ENCODE measurements around the gene ADAMTS17. TPM values are rescaled to one million over a fixed set of nuclear protein-coding genes. Genes with fewer than 3 reads are reported as not detected.
A peak's percentile ranks its signal among the peaks of the same experiment; 100 is the strongest.

ADAMTS17 gene
- total RNA-seq, 1 donor from 2014 or later, result 1.5 TPM

DNA sequence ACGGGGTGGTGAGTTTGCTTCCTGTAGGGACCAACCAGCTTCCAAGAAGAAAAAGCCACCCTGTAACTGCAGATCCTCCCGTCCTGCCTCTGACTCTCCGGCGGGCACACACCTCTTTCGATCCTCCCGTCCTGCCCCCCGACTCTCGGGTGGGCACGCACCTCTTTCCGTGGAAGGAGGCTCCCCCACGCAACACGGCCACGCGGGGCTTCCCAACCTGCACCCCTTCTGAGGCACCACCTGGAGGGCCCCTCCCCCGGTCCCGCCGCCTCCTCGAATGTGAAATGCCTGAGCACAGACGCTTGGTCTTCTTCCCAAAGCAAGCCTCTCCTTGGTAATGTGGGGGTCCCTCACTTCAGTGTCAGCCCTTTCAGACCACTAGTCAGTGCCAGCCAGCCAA lies 7.3 kb downstream of the ADAMTS17 start:
- H3K4me3 ChIP-seq, result no peak overlapping the region
- no peaks in the 10 kb centered on the region for H3F3A ChIP-seq (ENCODE audit: low read depth)
- H4K20me1 ChIP-seq (ENCODE audit: low read depth), result no peaks in the 10 kb centered on the region
- no peaks in the 10 kb centered on the region for H3K36me3 ChIP-seq
- no peak overlapping the region for H3K9ac ChIP-seq
- no peaks in the 10 kb centered on the region for H3K79me2 ChIP-seq (ENCODE audit: low read depth)
- Mint-ChIP-seq H3K9me3 (no peaks in the 10 kb centered on the region), H3K27me3 (ENCODE audit: insufficient read depth, low read depth) (peaks cover 9% of the 10 kb centered on the region), H3K4me3 (no peak overlapping the region), H3K4me1 (peaks cover 9% of the 10 kb centered on the region), H3K27ac (no peak overlapping the region), H3K36me3 (no peaks in the 10 kb centered on the region)
- TF ChIP-seq, protein P1, sequence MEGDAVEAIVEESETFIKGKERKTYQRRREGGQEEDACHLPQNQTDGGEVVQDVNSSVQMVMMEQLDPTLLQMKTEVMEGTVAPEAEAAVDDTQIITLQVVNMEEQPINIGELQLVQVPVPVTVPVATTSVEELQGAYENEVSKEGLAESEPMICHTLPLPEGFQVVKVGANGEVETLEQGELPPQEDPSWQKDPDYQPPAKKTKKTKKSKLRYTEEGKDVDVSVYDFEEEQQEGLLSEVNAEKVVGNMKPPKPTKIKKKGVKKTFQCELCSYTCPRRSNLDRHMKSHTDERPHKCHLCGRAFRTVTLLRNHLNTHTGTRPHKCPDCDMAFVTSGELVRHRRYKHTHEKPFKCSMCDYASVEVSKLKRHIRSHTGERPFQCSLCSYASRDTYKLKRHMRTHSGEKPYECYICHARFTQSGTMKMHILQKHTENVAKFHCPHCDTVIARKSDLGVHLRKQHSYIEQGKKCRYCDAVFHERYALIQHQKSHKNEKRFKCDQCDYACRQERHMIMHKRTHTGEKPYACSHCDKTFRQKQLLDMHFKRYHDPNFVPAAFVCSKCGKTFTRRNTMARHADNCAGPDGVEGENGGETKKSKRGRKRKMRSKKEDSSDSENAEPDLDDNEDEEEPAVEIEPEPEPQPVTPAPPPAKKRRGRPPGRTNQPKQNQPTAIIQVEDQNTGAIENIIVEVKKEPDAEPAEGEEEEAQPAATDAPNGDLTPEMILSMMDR (IDR thresholded peaks at IDR 0.05), result no peak
- TF ChIP-seq EZH2phosphoT487 (IDR thresholded peaks at IDR 0.05), result no peak
- no peak for TF ChIP-seq EZH2 (IDR thresholded peaks at IDR 0.05)
- H3K9me3 ChIP-seq (ENCODE audit: low read depth), result no peaks in the 10 kb centered on the region
- H3K4me1 ChIP-seq, result no peaks in the 10 kb centered on the region
- no peak overlapping the region for H3K27ac ChIP-seq
- peaks cover 5% of the 10 kb centered on the region for H3K27me3 ChIP-seq
- no peak for DNase-seq (ENCODE audit: low spot score)
- peak overlapping the region; percentile 31 for H2AFZ ChIP-seq (replicated peaks)
- no peak overlapping the region for H3K4me2 ChIP-seq

DNA sequence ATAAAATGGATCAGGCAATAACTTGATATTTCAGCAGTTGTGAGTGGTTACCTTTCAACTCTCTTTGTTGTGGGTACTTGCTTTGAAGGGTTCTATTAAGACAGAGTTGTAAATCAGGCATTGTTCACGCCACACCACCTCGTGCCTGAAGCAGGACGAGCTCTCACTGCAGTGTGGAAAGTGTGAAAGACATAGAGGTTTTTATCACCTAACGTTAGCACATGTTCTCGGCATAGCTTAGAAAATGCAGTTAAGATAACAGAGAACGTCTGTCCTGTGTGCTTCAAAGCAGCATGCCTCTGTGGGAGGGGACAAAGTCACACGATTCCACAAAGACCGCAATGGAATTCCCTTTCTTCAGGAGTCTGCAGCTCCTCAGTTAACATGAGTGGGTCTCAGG lies 7.8 kb downstream of the ADAMTS17 start:
- H3K4me1 ChIP-seq, result no peaks in the 10 kb centered on the region
- no peaks in the 10 kb centered on the region for H3K9me3 ChIP-seq (ENCODE audit: low read depth)
- TF ChIP-seq EZH2phosphoT487 (IDR thresholded peaks at IDR 0.05) (no peak), EZH2 (IDR thresholded peaks at IDR 0.05) (no peak)
- TF ChIP-seq, protein P1 (IDR thresholded peaks at IDR 0.05), result no peak
- peaks cover 9% of the 10 kb centered on the region for H3K4me1 Mint-ChIP-seq
- H4K20me1 ChIP-seq (ENCODE audit: low read depth), result no peaks in the 10 kb centered on the region
- H3K36me3 ChIP-seq, result no peaks in the 10 kb centered on the region
- DNase-seq (ENCODE audit: low spot score), result no peak
- H3K79me2 ChIP-seq (ENCODE audit: low read depth), result no peaks in the 10 kb centered on the region
- H3K9me3 Mint-ChIP-seq, result no peaks in the 10 kb centered on the region
- H3K27me3 Mint-ChIP-seq (ENCODE audit: insufficient read depth, low read depth), result peaks cover 5% of the 10 kb centered on the region
- no peak overlapping the region for H3K4me2 ChIP-seq
- H3F3A ChIP-seq (ENCODE audit: low read depth), result no peaks in the 10 kb centered on the region
- no peak overlapping the region for H3K9ac ChIP-seq
- H3K27ac Mint-ChIP-seq, result no peak overlapping the region
- H3K4me3 Mint-ChIP-seq, result no peak overlapping the region
- H2AFZ ChIP-seq (replicated peaks), result peak overlapping the region; percentile 31
- H3K27me3 ChIP-seq, result peaks cover under 1% of the 10 kb centered on the region
- H3K36me3 Mint-ChIP-seq, result no peaks in the 10 kb centered on the region
- no peak overlapping the region for H3K27ac ChIP-seq
- no peak overlapping the region for H3K4me3 ChIP-seq

GRCh38 chr15:100333236-100333635 lies 8.5 kb downstream of the ADAMTS17 start:
- Mint-ChIP-seq H3K36me3 (no peaks in the 10 kb centered on the region), H3K27me3 (ENCODE audit: insufficient read depth, low read depth) (peaks cover 4% of the 10 kb centered on the region), H3K9me3 (no peaks in the 10 kb centered on the region), H3K4me1 (peaks cover 3% of the 10 kb centered on the region), H3K4me3 (no peak overlapping the region), H3K27ac (no peak overlapping the region)
- no peaks in the 10 kb centered on the region for H3K27me3 ChIP-seq
- H3K27ac ChIP-seq, result no peak overlapping the region
- no peak overlapping the region for H3K4me3 ChIP-seq
- no peaks in the 10 kb centered on the region for H3K36me3 ChIP-seq
- H3K9ac ChIP-seq, result no peak overlapping the region
- H3F3A ChIP-seq (ENCODE audit: low read depth), result no peaks in the 10 kb centered on the region
- DNase-seq (ENCODE audit: low spot score), result no peak
- H4K20me1 ChIP-seq (ENCODE audit: low read depth), result no peaks in the 10 kb centered on the region
- H2AFZ ChIP-seq (replicated peaks), result no peak overlapping the region
- H3K4me1 ChIP-seq, result no peaks in the 10 kb centered on the region
- TF ChIP-seq, protein P1 (IDR thresholded peaks at IDR 0.05), result no peak
- TF ChIP-seq EZH2phosphoT487 (IDR thresholded peaks at IDR 0.05), result no peak
- TF ChIP-seq EZH2 (IDR thresholded peaks at IDR 0.05), result no peak
- no peaks in the 10 kb centered on the region for H3K9me3 ChIP-seq (ENCODE audit: low read depth)
- H3K79me2 ChIP-seq (ENCODE audit: low read depth), result no peaks in the 10 kb centered on the region
- H3K4me2 ChIP-seq, result no peak overlapping the region

Data from neural progenitor cell (in vitro differentiated cells).